HG02623 (cell line): ENCODE measurements around the gene CCDC107.

ENCODE experiments used
- ATAC-seq: cut with Tn5 transposase; IDR thresholded peaks from one replicate; pipeline ENCODE4 v1.9.1; 2021; ENCODE audit warnings: moderate library complexity; ENCODE audit not compliant: unreplicated experiment

The CCDC107 gene

DNA sequence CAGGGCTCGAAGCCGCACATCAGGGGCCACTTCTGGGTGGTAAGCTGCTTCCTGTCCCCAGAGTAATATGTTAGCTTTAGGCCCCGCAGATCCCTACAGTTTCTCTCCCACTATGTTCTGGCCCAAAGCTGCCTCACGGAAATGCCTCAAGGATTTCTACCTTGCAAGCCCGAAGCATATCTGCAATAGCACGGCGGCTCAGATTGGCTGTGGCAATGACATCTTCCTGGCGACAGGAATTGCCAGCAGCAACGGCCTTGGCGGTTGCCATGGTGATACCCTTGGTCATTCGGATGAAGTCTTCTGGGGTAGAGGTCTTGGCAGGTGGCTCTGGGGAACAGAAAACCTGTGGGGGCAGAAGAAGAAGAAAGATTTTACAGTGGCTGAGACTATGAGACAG, 41.9 kb downstream of the CCDC107 start:
- ATAC-seq: no peak

DNA sequence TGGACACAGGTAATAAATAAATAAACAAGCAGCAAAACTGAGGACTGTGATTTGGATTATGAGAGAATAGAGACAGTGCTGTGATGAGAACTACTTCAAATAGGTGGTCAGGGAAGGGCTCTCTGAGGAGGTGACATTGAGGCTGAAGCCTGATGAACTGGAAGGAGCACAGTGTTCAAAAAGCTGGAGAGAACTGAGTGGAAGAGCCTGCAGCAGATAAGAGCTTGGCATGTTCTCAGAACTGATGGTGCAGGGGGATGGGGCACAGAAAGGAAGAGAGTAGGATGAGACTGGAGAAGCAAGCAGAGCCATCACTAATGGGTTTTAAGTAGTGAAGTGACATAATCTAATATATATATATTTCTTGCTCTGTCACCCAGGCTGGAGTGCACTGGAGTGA, 42.9 kb downstream of the CCDC107 start:
- no peak for ATAC-seq

DNA sequence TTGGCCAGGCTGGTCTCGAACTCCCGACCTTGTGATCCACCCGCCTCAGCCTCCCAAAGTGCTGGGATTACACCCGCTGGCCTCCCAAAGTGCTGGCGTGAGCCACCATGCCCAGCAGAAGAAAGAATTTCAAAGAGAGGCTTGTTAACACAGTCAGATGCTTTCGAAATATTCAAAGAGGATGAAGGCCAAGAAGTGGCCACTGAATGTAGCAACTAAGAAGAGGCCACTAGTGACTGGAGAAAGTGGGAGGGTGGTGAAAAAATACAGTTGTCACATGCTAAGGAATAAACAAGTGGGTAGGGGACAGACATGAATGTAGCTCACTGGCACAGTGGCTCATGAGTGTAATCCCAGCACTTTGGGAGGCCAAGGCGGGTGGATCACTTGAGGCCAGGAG, 44.6 kb downstream of the CCDC107 start:
- ATAC-seq: no peak

DNA sequence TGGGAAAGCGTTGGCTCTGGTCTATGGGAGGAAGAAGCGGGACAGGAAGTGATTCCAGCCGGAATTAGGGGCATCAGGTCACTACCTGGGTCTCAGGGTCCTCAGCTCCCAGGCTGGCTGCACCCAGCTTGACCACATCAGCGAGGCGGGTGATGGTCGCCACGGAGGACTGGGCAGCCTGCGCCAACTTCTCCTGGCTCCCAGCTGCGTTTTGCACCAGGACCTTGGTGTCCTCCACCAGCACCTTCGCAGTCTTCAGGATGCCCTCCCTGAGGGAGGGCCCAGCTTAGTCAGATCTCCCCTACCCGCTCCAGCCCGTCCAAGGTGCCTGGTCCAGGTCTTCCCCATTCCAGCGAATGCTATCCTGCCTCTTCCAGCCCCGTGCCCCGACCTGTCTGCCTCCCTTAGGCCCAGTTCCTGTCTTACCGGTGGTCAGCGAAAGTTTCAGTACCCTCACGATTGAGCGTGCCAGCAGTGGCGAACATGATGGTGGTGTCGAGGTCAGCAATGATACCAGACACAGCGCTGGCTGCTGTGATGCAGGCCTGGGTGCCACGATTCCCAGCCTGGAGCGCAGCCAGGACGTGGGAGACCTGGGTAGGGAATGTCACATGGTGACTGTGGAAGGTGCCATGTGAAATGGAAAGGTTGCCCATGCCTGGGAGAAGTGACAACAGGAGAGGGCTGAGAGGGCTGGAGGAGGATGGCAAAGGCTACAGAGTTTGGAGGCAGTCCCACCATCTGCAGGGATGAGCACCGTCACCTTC, 46.0 kb downstream of the CCDC107 start:
- no peak for ATAC-seq

DNA sequence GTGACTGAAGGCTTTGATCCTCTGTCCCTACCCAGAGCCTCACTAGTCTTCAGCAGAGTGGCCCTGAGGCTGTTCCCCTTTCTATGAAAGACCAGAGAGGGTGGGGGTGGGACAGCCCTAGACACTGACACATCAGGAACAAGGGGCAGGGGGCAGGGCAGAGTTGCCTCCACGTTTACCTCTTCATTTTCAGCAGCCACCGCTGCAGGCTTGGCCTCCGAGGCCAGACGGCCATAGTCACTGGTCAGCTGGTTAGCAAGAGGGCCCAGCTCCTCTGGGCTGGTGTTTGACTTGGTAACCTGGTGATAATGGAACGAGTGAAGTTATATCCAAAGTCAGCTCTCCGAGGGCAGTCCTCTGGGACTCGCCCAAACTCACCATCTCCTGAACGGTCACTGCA, 47.3 kb downstream of the CCDC107 start:
- ATAC-seq: no peak

DNA sequence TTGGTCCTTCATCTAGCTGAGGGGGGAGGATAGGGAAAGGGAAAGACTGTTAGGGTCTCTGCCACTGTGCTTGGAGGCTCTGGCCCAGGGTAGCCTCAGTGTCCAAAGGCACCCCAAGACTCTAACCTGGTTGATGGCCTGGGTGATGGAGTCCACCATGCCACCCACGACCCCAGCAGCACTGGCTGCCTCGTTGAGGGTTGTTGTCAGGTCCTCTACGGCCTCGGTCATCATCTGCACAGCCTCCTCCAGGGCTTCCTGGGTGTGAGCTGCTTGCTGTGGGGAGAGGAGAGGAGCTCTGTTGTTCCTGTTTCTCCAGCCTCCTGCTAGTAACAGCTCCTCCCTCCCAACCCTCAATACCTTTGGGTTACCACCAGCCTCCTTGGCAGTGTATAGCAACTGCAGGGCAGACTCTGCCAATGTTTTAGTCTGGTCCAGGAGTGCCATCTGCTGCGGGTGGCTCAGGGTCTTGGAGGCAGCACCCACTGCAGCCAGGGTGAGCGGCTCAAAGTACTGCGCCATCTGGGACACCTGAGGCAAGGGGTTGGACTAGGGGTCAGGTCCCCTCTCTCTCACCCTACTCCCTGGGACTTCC, 47.8 kb downstream of the CCDC107 start:
- no peak for ATAC-seq

DNA sequence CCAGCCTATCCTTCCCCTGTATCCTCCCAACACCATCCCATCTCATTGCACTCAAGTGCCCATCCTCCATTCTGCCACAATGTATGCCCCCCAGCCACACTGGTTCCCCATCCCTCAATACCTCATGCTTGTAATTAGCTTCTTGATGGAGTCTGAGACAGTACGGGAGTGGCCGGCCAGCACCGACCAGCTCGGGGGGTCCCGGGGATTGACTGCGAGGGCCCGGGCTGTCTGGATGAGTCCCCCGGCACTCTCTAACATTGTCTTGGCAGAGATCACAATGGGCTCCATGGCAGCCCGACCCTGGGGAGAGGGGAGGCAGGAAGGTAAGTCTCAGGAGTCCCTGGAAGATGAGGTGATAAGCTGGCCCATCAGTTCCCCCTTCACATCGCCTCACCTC, 48.9 kb downstream of the CCDC107 start:
- no peak for ATAC-seq

DNA sequence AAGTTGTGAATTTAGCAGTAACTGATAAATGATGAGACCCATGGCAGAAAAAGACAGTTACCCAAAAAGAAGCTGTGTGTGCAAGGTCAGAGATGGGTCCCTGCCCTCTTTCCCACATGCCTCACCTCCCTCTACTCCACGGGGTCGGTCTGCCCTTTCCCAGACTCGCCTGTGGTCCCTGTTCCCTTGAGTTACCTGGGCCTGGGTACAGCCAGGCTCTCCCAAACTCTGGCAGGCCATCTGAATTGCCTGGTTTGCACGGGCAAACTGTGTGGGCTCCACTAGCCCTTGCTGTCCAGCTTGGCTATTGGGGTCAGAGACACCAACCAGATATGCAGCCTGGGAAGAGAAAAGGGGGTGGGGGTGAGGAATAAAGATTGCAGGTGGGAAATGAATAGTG, 50.1 kb downstream of the CCDC107 start:
- ATAC-seq: no peak

DNA sequence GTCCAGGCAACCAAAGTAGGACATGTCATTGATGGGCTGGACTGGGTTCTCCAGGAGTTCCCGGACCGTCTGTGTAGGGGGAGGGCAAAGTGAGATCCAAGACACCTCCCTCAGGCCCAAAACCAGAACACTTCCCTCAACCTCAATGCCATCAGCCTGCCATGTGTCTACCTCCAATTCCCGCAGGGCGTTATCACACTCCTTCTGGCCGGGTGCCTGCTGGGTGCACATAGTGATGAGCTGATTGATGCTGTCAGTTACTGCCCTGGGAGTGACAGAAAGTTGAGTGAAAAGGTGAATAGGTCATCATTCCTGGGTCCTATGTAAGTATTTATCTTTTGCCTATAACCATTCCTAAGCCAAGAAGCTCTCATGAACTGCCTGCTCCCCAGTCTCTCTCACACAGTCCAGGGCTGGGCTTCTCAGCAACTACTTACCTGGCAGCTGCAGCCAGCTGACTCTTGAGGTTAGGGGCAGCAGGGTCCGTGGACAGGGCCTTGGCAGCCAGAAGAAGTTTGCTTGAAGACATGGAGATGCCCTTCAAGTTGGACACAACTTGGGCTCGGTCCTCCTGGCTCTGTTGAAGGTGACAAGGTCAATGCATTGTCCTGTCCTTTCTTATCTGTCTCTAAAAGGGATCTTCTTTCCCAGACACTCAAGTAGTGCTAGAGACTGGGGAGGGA, 52.9 kb downstream of the CCDC107 start:
- no peak for ATAC-seq
